DOHH2 (cell line): ENCODE results near the gene NANP.

Source experiments
- H3F3A ChIP-seq: fragments of 200-600 bp; sonication (generic), shearing (Covaris generic); 2 replicates; pipeline ENCODE4 v1.6.0; 2016; ENCODE audit warnings: antibody characterized with exemption, mild to moderate bottlenecking; ENCODE audit not compliant: control insufficient read depth, insufficient read depth
- H3K27ac ChIP-seq: fragments of 200-600 bp; sonication (generic); 2 replicates; pipeline ENCODE4 v1.5.1; 2014; ENCODE audit warnings: low read depth, mild to moderate bottlenecking, low read length, moderate library complexity
- H3K27me3 ChIP-seq: fragments of 200-600 bp; sonication (generic); 2 replicates; pipeline ENCODE4 v1.6.1; 2014; ENCODE audit warnings: mild to moderate bottlenecking, low read length, mixed read lengths; ENCODE audit not compliant: control insufficient read depth
- H3K36me3 ChIP-seq: fragments of 200-600 bp; sonication (generic); 2 replicates; pipeline ENCODE4 v1.6.1; 2014; ENCODE audit warnings: mild to moderate bottlenecking, low read length, moderate library complexity, mixed read lengths; ENCODE audit not compliant: control insufficient read depth
- H3K4me1 ChIP-seq: fragments of 200-600 bp; sonication (generic); 2 replicates; pipeline ENCODE4 v1.6.1; 2014; ENCODE audit warnings: mild to moderate bottlenecking, low read length, mixed read lengths; ENCODE audit not compliant: control insufficient read depth
- H3K4me2 ChIP-seq: fragments of 200-600 bp; sonication (generic); 2 replicates; pipeline ENCODE4 v1.6.0; 2014; ENCODE audit warnings: mild to moderate bottlenecking, low read length, moderate library complexity
- H3K4me3 ChIP-seq: fragments of 200-600 bp; sonication (generic); 2 replicates; pipeline ENCODE4 v1.5.1; 2014; ENCODE audit warnings: mild to moderate bottlenecking, low read length, mixed read lengths
- H3K79me2 ChIP-seq: fragments of 200-600 bp; sonication (generic); 2 replicates; pipeline ENCODE4 v1.6.1; 2014; ENCODE audit warnings: mild to moderate bottlenecking, low read length, mixed read lengths; ENCODE audit not compliant: control insufficient read depth
- H3K9me2 ChIP-seq: fragments of 200-600 bp; sonication (generic); replicated peaks from 2 replicates; pipeline ENCODE4 v1.6.1; 2014; ENCODE audit warnings: mild to moderate bottlenecking, low read length, mixed read lengths; ENCODE audit not compliant: control insufficient read depth
- H3K9me3 ChIP-seq: fragments of 200-600 bp; sonication (generic); 2 replicates; pipeline ENCODE4 v1.6.1; 2014; ENCODE audit warnings: antibody characterized with exemption, low read length, mixed read lengths; ENCODE audit not compliant: control insufficient read depth, insufficient read depth
- H4K20me1 ChIP-seq: fragments of 200-600 bp; sonication (generic); 2 replicates; pipeline ENCODE4 v1.6.0; 2014; ENCODE audit warnings: low read depth, mild to moderate bottlenecking, antibody characterized with exemption, low read length, moderate library complexity; ENCODE audit not compliant: control insufficient read depth, insufficient read depth
- CTCF ChIP-seq: fragments of 200-600 bp; sonication (generic); IDR thresholded peaks from one replicate; pipeline ENCODE4 v1.5.1; 2014; ENCODE audit warnings: antibody characterized with exemption, mild to moderate bottlenecking, low read depth, low read length; ENCODE audit not compliant: poor library complexity, severe bottlenecking
- EZH2phosphoT487 ChIP-seq: fragments of 200-600 bp; sonication (generic); IDR thresholded peaks from 2 replicates; pipeline ENCODE4 v1.6.1; 2017; ENCODE audit warnings: borderline replicate concordance, mild to moderate bottlenecking, antibody characterized with exemption, low read length, moderate library complexity, mixed read lengths

NANP gene

GRCh38 chr20:25576783-25577530 lies 46.9 kb downstream of the NANP start:
- no peak for TF ChIP-seq EZH2phosphoT487
- TF ChIP-seq CTCF: no peak
- Histone ChIP-seq H3K9me3 (no peaks in the 10 kb centered on the region), H3K36me3 (no peaks in the 10 kb centered on the region)

GRCh38 chr20:25574411-25574810 lies 49.4 kb downstream of the NANP start:
- Histone ChIP-seq H3K4me1 (no peaks in the 10 kb centered on the region), H3K9me3 (no peaks in the 10 kb centered on the region), H3K27me3 (no peaks in the 10 kb centered on the region), H3K79me2 (no peaks in the 10 kb centered on the region), H4K20me1 (no peaks in the 10 kb centered on the region), H3K4me3 (no peak overlapping the region), H3K27ac (no peak overlapping the region), H3K4me2 (no peak overlapping the region), H3K9me2 (no peaks in the 10 kb centered on the region), H3F3A (no peaks in the 10 kb centered on the region), H3K36me3 (no peaks in the 10 kb centered on the region)
- TF ChIP-seq CTCF (no peak), EZH2phosphoT487 (no peak)

More at GRCh38 chr20:25576783-25577530, 46.9 kb downstream of the NANP start:
- Histone ChIP-seq H3K4me2 (no peak overlapping the region), H4K20me1 (no peaks in the 10 kb centered on the region), H3F3A (no peaks in the 10 kb centered on the region), H3K4me1 (no peaks in the 10 kb centered on the region), H3K79me2 (no peaks in the 10 kb centered on the region), H3K9me2 (no peaks in the 10 kb centered on the region), H3K4me3 (no peak overlapping the region), H3K27me3 (no peaks in the 10 kb centered on the region), H3K27ac (no peak overlapping the region)

- Histone ChIP-seq H3K79me2 (no peaks in the 10 kb centered on the region), H3F3A (no peaks in the 10 kb centered on the region), H3K4me3 (no peak overlapping the region), H3K9me2 (no peaks in the 10 kb centered on the region), H3K4me1 (no peaks in the 10 kb centered on the region), H3K27me3 (no peaks in the 10 kb centered on the region), H4K20me1 (no peaks in the 10 kb centered on the region), H3K36me3 (no peaks in the 10 kb centered on the region), H3K9me3 (no peaks in the 10 kb centered on the region), H3K4me2 (no peak overlapping the region), H3K27ac (no peak overlapping the region)
- TF ChIP-seq EZH2phosphoT487 (no peak), CTCF (no peak)
Measured at GRCh38 chr20:25573288-25574251, 50.2 kb downstream of the NANP start.
